Measurements from ENCODE around the gene TTC33.

Gene TTC33

GRCh38 chr5:40614923-40615585 is 140.7 kb downstream of the TTC33 start:
- no peak for DNase-seq (ENCODE audit: low spot score)

- no peak for DNase-seq (ENCODE audit: low spot score)
These were observed 141.3 kb downstream of the TTC33 start for GRCh38 chr5:40614466-40614865.

- no peak for DNase-seq (ENCODE audit: low spot score)
These were observed 148.6 kb downstream of the TTC33 start for GRCh38 chr5:40607202-40607601.

- no peak for DNase-seq (ENCODE audit: low spot score)
These were observed 149.5 kb downstream of the TTC33 start for GRCh38 chr5:40606077-40606765.

GRCh38 chr5:40605295-40605958 is 150.3 kb downstream of the TTC33 start:
- no peak for DNase-seq (ENCODE audit: low spot score)

- no peak for DNase-seq (ENCODE audit: low spot score)
These were observed 152.4 kb downstream of the TTC33 start for GRCh38 chr5:40603378-40603777.

GRCh38 chr5:40601198-40601868 is 154.4 kb downstream of the TTC33 start:
- DNase-seq (ENCODE audit: low spot score): no peak

- no peak for DNase-seq (ENCODE audit: low spot score)
These were observed 155.4 kb downstream of the TTC33 start for GRCh38 chr5:40600383-40600782.

GRCh38 chr5:40599676-40600075 is 156.1 kb downstream of the TTC33 start:
- no peak for DNase-seq (ENCODE audit: low spot score)

GRCh38 chr5:40594811-40595210 is 160.9 kb downstream of the TTC33 start:
- no peak for DNase-seq (ENCODE audit: low spot score)

- DNase-seq (ENCODE audit: low spot score): peak; percentile 4
These were observed 163.9 kb downstream of the TTC33 start for GRCh38 chr5:40591727-40592396.

GRCh38 chr5:40587376-40587775 is 168.4 kb downstream of the TTC33 start:
- no peak for DNase-seq (ENCODE audit: low spot score)

- no peak for DNase-seq (ENCODE audit: low spot score)
These were observed 170.1 kb downstream of the TTC33 start for GRCh38 chr5:40585537-40586267.

- no peak for DNase-seq (ENCODE audit: low spot score)
These were observed 171.7 kb downstream of the TTC33 start for GRCh38 chr5:40584054-40584453.

GRCh38 chr5:40578501-40579451 is 177.0 kb downstream of the TTC33 start:
- DNase-seq (ENCODE audit: low spot score): no peak

GRCh38 chr5:40577718-40578117 is 178.0 kb downstream of the TTC33 start:
- no peak for DNase-seq (ENCODE audit: low spot score)

- no peak for DNase-seq (ENCODE audit: low spot score)
These were observed 179.8 kb downstream of the TTC33 start for GRCh38 chr5:40575921-40576320.

GRCh38 chr5:40575411-40575810 is 180.3 kb downstream of the TTC33 start:
- DNase-seq (ENCODE audit: low spot score): no peak

GRCh38 chr5:40572937-40573336 is 182.8 kb downstream of the TTC33 start:
- DNase-seq (ENCODE audit: low spot score): no peak

GRCh38 chr5:40572391-40572790 is 183.4 kb downstream of the TTC33 start:
- DNase-seq (ENCODE audit: low spot score): no peak

Measured in germinal center (tissue), 1 donor.